Lower leg skin (tissue), 4 donors: ENCODE measurements around the gene POLH. TPM values are rescaled to one million over a fixed set of nuclear protein-coding genes. Genes with fewer than 3 reads are reported as not detected.
"Not testable (repeated sequence)": the region's sequence is repeated elsewhere in the genome, so short reads cannot be mapped to it uniquely, and the experiment has no call there.

Experiments
- DNase-seq, 2 donors: peaks; one replicate each; pipeline ENCODE4 v3.0.0-alpha.2; 2019; ENCODE audit warnings: low spot score in 2 of 2
- H3K4me3 ChIP-seq: fragments of 200-600 bp; sonication (generic); 2 replicates; pipeline ENCODE4 v1.5.1; 2017; ENCODE audit warnings: mild to moderate bottlenecking, low read depth; ENCODE audit not compliant: poor library complexity, severe bottlenecking
- POLR2A ChIP-seq, 2 donors: fragments of 450-650 bp; IDR thresholded peaks; one replicate each; pipeline ENCODE4 v1.6.1; 2016 to 2017; ENCODE audit warnings: antibody characterized with exemption in 2 of 2, mild to moderate bottlenecking in 1 of 2, moderate library complexity in 1 of 2
- WGBS, 2 donors: methylation state at CpG; one replicate each; pipeline ENCODE4 v1.1.5; 2018; 5-methylcytosine and 5-hydroxymethylcytosine counted together
- intact Hi-C: fragments of 100-400 bp; cut with DNase I; formaldehyde crosslinking; loops from one replicate; pipeline ENCODE4 v1.15.0; 2023; ENCODE audit warnings: low total_unique reads
- total RNA-seq, 4 donors: library from RNA; depleted of rRNA; stranded (reverse); fragments of >200 nt; gene quantifications; one replicate each; pipeline ENCODE4 v1.1.0, GENCODE V29; 2016
- TF ChIP-seq, protein P1 (sequence below), 3 donors: fragments of 450-650 bp; IDR thresholded peaks; one replicate each; pipeline ENCODE4 v1.5.1; 2016; ENCODE audit warnings: antibody characterized with exemption in 3 of 3, mild to moderate bottlenecking in 3 of 3, moderate library complexity in 2 of 3

The POLH gene
- total RNA-seq, 4 donors from 2014 or later = 13.0 to 28.2 (median 15.7) TPM

DNA sequence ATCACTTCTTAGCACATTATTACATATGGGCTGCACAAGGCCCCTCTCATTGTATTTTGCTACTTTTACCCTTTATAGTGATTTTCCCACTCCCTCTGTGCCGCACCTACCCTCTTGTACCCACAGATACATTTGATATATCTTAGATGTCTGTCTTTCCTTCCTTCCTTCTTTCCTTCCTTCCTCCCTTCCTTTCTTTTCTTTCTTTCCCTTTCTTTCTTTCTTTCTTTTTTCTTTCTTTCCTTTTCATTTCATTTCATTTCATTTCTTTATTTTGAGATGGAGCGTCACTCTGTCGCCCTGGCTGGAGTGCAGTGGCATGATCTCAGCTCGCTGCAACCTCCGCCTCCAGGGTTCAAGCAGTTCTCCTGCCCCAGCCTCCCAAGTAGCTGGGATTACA lies 12.2 kb downstream of the POLH start:
- no peak for TF ChIP-seq POLR2A (IDR thresholded peaks at IDR 0.05)
- TF ChIP-seq, protein P1, sequence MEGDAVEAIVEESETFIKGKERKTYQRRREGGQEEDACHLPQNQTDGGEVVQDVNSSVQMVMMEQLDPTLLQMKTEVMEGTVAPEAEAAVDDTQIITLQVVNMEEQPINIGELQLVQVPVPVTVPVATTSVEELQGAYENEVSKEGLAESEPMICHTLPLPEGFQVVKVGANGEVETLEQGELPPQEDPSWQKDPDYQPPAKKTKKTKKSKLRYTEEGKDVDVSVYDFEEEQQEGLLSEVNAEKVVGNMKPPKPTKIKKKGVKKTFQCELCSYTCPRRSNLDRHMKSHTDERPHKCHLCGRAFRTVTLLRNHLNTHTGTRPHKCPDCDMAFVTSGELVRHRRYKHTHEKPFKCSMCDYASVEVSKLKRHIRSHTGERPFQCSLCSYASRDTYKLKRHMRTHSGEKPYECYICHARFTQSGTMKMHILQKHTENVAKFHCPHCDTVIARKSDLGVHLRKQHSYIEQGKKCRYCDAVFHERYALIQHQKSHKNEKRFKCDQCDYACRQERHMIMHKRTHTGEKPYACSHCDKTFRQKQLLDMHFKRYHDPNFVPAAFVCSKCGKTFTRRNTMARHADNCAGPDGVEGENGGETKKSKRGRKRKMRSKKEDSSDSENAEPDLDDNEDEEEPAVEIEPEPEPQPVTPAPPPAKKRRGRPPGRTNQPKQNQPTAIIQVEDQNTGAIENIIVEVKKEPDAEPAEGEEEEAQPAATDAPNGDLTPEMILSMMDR (IDR thresholded peaks at IDR 0.05) = no peak
- no peak overlapping the region for H3K4me3 ChIP-seq
- WGBS, 2 donors = 96 to 97% methylated on average over 5 of the region's 5 CpGs
- intact Hi-C loops = no loop called here
- no peak for DNase-seq

DNA sequence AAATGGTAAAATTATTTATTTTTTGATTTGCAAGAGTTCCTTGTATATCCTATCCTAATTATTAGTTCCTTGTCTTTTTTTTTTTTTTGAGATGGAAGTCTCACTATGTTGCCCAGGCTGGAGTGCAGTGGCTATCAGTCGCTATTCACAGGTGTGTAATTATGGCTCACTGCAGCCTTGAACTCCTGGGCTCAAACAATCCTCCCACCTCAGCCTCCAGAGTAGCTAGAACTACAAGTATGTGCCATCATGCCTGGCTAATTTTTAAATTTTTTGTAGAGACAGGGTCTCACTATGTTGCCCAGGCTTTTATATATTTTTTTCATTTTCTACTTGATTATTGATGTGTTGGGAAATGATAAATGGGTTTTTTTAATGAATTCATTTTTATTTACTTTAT lies 13.6 kb downstream of the POLH start:
- intact Hi-C loops, DNase-seq, H3K4me3 ChIP-seq: not testable (repeated sequence)
- WGBS, 2 donors = 100% methylated on average over 1 of the region's 1 CpG

DNA sequence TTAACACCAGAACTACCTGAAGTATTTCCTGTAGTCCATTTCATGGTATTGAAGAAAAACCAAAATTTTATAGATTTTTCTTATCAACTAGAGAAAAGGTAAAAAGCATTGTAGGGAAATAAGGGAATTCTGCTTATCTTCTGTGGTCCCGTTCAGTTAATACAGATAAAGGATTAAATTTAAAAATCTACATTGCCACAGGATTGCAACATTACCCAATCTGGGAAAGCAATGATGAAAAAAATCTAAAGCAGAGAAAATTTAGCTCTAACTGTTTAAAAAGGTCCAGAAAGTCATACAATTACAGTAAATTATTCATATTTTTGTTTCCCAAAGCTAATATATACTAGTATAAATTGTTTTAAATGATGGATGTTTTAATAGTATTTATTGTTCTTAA lies 18.0 kb downstream of the POLH start:
- 84 to 96% methylated on average over 1 of the region's 1 CpG for WGBS, 2 donors
- intact Hi-C loops = no loop called here
- no peak for DNase-seq

DNA sequence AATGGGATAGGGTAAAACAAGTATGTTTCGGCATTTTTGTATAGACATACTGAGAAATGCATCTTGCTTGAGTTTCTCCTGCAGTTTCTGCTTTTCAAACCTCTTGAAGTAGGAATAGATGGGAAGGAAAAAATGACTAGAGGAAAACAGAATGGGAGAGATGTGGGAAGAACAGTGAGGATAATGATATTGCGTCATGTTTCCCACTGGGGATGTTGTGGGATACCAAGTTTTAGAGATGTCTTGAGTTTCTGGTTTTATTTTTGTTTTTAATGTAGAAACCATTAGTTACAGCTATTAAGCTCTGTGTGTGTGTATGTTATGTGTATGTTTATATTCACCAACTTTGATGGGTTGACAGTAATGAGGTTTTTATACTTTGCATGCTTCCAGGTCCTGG lies 24.6 kb downstream of the POLH start:
- TF ChIP-seq POLR2A (IDR thresholded peaks at IDR 0.05) = no peak
- TF ChIP-seq, protein P1 (IDR thresholded peaks at IDR 0.05) = no peak
- 95 to 96% methylated on average over 2 of the region's 2 CpGs for WGBS, 2 donors
- no peak overlapping the region for H3K4me3 ChIP-seq
- no peak for DNase-seq
- intact Hi-C loops = no loop called here

More for the DNA sequence above, 18.0 kb downstream of the POLH start:
- H3K4me3 ChIP-seq = no peak overlapping the region
- TF ChIP-seq, protein P1 (IDR thresholded peaks at IDR 0.05) = no peak
- no peak for TF ChIP-seq POLR2A (IDR thresholded peaks at IDR 0.05)

DNA sequence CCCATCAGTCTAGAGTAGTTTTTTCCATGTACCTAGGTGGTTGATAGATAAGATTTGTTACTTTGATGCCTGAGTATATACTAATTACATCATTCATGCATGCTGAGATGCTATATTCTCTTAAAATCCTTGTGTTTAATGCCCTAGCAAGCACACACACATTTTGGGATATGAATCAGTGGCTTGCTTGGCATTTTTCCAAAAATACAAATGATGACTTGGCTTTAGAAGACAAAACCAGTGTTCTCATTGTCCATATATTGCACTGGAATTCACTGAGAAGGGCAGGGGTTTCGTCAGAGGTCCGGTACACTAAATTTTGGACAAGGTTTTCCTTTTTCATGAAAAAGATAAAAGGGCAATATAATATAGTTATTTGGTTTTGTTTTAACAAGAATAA lies 28.2 kb downstream of the POLH start:
- intact Hi-C loops = no loop called here
- DNase-seq = no peak
- WGBS, 2 donors = 92 to 94% methylated on average over 2 of the region's 2 CpGs
- no peak for TF ChIP-seq POLR2A (IDR thresholded peaks at IDR 0.05)
- TF ChIP-seq, protein P1 (IDR thresholded peaks at IDR 0.05) = no peak
- H3K4me3 ChIP-seq = no peak overlapping the region

DNA sequence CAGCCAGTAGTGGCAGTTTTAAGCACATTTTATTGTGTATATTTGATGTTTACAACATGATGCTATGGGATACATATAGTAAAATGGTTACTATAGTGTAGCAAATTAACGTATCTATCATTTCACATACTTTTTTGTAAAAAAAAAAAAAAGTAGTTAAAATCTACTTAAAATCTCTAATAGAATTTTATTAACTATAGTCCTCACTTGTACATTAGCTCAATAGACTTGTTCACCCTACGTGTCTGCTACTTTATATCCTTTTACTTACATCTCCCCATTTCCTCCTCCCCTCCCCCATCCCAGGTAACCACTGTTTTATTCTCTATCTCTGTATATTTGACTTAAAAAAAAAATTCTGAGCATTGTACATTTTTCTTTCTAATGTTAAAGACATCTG lies 30.0 kb downstream of the POLH start:
- no peak overlapping the region for H3K4me3 ChIP-seq
- intact Hi-C loops = no loop called here
- whole genome bisulfite sequencing, 2 donors = 93 to 94% methylated on average over 2 of the region's 2 CpGs
- DNase-seq = no peak
- TF ChIP-seq, protein P1 (IDR thresholded peaks at IDR 0.05) = no peak
- TF ChIP-seq POLR2A (IDR thresholded peaks at IDR 0.05) = no peak
